NCI-H774 (cell line): ENCODE measurements around the gene UBQLN3.

ENCODE experiments used
- DNase-seq: peaks from one replicate; lab custom pipeline; 2025; lab: John Stamatoyannopoulos, UW

Gene UBQLN3

GRCh38 chr11:5509803-5510202 is at the start of gene UBQLN3:
Gene UBQLN3 (minus strand): TSS chr11:5509957. CDS start chr11:5509558, 399 bp downstream.
- no peak for DNase-seq

- no peak for DNase-seq
Measured at GRCh38 chr11:5557751-5558150, 48.0 kb upstream of the UBQLN3 start.

GRCh38 chr11:5556596-5557188 is 46.9 kb upstream of the UBQLN3 start:
- DNase-seq, result no peak

GRCh38 chr11:5553343-5553742 is 43.6 kb upstream of the UBQLN3 start:
- DNase-seq, result no peak

- DNase-seq, result no peak
Measured at GRCh38 chr11:5550440-5551095, 40.8 kb upstream of the UBQLN3 start.

- no peak for DNase-seq
Measured at GRCh38 chr11:5548440-5548839, 38.7 kb upstream of the UBQLN3 start, which contains the start of gene OR52H1. Gene OR52H1 (minus strand): TSS chr11:5548540. CDS start chr11:5545505, 3,035 bp downstream.

- DNase-seq, result no peak
Measured at GRCh38 chr11:5547982-5548381, 38.2 kb upstream of the UBQLN3 start.

GRCh38 chr11:5546457-5546856 is 36.7 kb upstream of the UBQLN3 start:
- no peak for DNase-seq

- DNase-seq, result no peak
Measured at GRCh38 chr11:5541427-5541826, 31.7 kb upstream of the UBQLN3 start.

- no peak for DNase-seq
Measured at GRCh38 chr11:5536482-5536881, 26.7 kb upstream of the UBQLN3 start.

GRCh38 chr11:5534046-5534445 is 24.3 kb upstream of the UBQLN3 start:
- no peak for DNase-seq

GRCh38 chr11:5531053-5531831 is 21.5 kb upstream of the UBQLN3 start:
- no peak for DNase-seq

- DNase-seq, result no peak
Measured at GRCh38 chr11:5528495-5528894, 18.7 kb upstream of the UBQLN3 start.

GRCh38 chr11:5527716-5528115 is 18.0 kb upstream of the UBQLN3 start:
- DNase-seq, result no peak

GRCh38 chr11:5524756-5525155 is 15.0 kb upstream of the UBQLN3 start:
- DNase-seq, result no peak

GRCh38 chr11:5522308-5522707 is 12.6 kb upstream of the UBQLN3 start:
- no peak for DNase-seq

- DNase-seq, result no peak
Measured at GRCh38 chr11:5521540-5521939, 11.8 kb upstream of the UBQLN3 start.

GRCh38 chr11:5516599-5516998 is 6.8 kb upstream of the UBQLN3 start, which contains the start of gene UBQLNL:
Gene UBQLNL (minus strand): TSS chr11:5516699. CDS start chr11:5516441, 258 bp downstream.
- no peak for DNase-seq

- DNase-seq, result no peak
Measured at GRCh38 chr11:5514841-5515240, 5.1 kb upstream of the UBQLN3 start.

GRCh38 chr11:5508605-5509004 is 1.2 kb downstream of the UBQLN3 start:
- no peak for DNase-seq

GRCh38 chr11:5507933-5508305 is 1.8 kb downstream of the UBQLN3 start:
- no peak for DNase-seq

- no peak for DNase-seq
Measured at GRCh38 chr11:5507177-5507932, 2.4 kb downstream of the UBQLN3 start.
